Suppressor macrophage (primary cell): Measurements from ENCODE around the gene GNG3.
"Not testable (repeated sequence)": the region's sequence is repeated elsewhere in the genome, so short reads cannot be mapped to it uniquely, and the experiment has no call there.

Experiments used
- DNase-seq, 4 experiments: peaks; one replicate each; pipeline ENCODE4 v3.0.0-alpha.2; 2020 to 2022
- total RNA-seq, 17 experiments: gene quantifications; one replicate each; lab custom pipeline; 2026; ENCODE audit warnings: mixed read lengths in 6 of 17, inconsistent platforms in 3 of 17; lab: John Stamatoyannopoulos, UW

GNG3 gene
- total RNA-seq, result 0 to 0.66 (median 0) reads per million in 17 experiments

DNA sequence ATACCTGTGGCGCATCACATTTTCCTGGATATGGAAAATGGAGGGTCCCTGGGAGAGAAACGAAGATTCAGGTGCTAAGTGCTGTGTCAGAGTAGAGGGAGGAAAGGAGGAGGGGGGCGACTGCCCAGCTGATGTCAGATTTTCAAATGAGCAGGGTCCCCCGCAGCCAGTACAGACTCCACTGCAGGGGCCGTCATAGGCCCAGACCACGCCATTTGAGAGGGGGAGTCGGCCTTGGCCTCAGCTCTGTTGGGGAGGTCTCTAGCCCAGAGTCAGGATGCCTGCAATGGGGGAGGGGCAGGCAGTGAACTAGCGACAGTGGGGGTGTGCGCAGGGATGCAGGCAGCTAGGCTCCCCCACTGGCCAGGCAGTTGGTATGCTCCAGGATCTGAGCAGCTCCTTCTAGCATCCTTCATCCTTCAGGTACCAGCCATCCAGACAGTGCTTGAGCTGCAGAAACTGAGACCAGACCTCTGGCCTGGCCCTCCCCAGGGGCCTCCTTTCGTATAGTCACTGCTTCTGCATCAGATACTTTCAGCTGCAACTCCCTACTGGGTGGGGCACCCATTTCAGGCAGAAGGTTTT is at the start of gene GNG3, which contains the start of gene BSCL2:
GNG3 (plus strand) TSS at position 400 of the 585 bp plus-strand sequence. CDS start 620 bp downstream, outside the sequence.
BSCL2 (minus strand) TSS at position 148 of the 585 bp plus-strand sequence. CDS start 229 bp downstream, outside the sequence.
- DNase-seq, result no peak

DNA sequence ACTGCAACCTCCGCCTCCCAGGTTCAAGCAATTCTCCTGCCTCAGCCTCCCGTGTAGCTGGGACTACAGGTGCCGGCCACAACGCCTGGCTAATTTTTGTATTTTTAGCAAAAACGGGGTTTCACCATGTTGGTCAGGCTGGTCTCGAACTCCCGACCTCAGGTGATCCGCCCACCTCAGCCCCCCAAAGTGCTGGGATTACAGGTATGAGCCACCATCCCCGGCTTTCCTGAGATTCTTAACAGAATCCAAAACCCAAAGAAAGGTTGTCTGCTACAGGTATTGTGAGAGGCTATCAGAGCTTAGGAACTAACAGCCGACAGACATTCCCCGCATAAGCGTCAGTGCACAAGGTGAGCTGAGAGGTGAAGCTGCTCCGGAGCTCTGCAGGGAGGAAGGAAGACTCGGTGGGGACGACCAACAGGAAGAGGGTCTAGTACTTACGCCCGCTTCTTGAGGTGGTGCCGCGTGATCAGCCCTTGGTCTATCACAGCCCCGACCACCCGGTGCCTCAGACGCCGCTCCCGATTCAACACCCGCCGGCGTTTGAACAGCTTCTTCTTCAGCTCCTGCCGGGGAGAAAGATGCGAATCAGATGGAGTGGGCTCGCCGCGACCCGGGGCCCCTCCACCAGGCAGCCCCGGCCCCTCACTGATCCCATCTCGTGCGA is 42.9 kb upstream of the GNG3 start:
- DNase-seq, result peak in 1 of 4 experiments; percentile 52

DNA sequence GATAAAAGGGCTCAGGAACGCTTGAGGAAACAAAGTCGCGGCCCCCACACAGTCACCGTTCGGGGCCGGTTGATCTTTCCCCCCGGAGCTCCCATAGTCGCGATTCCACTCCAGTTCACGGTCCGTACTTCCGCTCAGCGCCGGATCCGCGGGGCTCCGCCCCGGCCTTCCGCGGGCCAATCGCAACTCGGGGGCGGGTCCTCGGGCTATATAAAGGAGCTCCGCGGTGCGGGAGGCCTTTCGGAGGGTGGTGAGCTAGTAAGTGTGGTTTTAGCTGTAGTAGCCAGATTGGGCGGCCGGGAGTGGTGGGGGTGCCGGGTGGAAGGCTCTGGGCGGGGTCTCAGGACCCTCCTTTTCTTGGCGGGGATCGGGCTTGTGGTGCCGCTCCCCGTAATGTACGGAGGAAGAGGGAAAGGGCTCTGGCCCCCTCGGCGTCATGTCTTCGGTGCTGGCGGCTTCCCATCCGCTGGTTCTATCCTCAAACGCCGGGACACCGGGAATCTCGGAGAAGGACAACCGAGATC is 42.3 kb upstream of the GNG3 start, which contains the start of the genes C11orf98 and CSKMT:
C11orf98 (minus strand) TSS at position 136 of the 524 bp plus-strand sequence; CDS start at position 95, 41 bp downstream.
CSKMT (plus strand) TSS at position 238 of the 524 bp plus-strand sequence. CDS start 568 bp downstream, outside the sequence.
- DNase-seq, result peak; percentile 95 to 98 (median 96)

DNA sequence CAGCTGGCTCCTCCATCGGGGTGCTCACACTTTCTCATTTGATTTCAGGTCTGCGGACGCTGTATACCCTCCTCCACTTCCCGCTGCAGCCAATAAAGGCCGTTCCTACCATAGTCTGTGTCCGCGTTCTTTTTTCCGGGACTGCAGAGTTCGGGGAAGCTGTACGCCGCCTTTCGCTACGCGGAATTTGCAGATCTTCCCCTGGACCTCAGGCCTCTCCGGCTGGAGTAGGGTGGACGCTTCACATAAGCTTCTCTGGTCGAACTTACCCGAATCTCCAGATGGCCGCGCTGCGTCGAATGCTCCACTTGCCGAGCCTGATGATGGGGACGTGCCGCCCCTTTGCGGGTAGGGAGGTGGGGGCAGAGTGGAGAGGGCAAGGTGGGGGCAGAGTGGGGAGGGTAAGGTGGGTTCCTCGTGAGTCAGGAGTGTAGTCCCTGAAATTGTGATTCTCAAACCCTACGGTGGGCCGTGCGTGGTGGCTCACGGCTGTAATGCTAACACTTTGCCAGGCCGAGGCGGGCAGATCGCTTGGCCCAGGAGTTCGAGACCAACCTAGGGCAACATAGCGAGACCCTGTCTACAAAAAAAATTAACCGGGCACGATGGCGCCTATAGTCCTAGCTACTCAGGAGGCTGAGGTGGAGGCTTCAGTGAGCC is 41.7 kb upstream of the GNG3 start:
- peak; percentile 55 to 76 (median 67) for DNase-seq

DNA sequence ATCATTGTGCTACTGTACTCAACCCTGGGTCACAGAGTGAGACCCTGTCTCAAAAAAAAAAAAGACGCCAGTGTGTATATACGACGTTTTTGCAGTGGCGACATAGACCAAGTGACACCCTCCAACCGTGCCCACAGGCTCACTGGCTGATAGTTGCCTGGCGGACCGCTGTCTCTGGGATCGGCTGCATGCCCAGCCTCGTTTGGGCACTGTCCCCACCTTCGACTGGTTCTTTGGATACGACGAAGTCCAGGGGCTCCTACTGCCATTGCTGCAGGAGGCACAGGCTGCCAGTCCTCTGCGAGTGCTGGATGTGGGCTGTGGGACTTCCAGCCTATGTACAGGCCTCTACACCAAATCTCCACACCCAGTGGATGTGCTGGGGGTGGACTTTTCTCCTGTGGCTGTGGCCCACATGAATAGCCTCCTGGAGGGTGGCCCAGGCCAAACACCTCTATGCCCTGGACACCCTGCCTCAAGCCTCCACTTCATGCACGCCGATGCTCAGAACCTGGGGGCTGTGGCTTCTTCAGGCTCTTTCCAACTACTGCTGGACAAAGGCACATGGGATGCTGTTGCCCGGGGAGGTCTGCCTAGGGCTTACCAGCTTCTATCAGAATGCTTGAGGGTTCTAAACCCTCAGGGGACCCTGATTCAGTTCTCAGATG is 41.1 kb upstream of the GNG3 start:
- DNase-seq, result no peak

DNA sequence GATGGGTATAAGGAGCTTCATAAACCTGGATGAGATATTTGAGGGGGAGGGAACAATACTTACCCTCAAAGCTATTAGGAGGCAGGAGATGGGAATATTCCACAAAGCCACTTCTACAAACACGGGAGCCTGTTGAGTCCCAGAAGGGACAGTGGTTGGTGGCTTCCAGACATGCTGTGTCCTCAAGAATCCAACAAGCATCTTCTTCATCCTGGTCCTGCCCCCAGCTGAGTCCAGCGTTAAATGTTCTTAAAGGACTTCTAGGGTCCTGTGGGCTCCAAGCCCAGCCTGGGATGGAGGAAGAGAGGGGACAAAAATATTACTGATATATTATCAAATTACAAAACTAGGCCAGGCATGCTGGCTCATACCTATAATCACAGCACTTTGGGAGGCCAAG is 40.0 kb upstream of the GNG3 start:
- no peak for DNase-seq

DNA sequence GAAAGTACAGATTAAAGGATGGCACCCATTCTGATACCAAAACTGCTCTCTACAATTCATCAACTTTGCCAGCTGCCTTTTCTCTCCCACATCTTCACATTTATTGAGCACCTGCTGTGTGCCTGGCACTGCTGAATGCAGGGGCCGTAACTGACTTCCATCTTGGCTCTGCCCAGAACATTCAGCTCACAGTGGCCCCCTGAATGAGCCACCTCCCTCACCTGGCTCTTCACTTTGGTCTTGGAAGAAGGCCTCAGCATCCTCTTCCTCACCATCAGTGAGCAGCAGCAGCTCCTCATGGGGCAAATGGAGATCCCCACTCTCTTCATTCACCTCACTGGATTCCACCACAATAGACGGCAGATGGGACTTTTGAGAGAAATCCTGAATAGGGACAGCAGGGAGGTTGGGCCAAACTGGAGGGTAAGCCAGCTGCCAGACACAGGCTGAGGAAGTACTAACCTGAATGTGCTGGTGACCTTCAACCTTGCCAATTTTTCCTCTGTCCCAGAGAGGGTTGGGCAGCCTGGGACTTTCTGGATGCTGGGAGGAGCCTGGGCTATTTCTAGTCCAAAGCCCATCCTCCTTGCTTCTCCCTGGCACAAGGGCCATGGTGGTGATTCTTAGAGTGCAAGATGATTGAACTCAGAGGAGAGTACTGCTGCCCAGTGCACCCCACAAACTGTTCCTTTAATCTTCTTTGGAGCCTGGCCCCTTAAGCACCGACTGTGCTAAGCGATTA is 37.9 kb upstream of the GNG3 start:
- DNase-seq, result no peak

DNA sequence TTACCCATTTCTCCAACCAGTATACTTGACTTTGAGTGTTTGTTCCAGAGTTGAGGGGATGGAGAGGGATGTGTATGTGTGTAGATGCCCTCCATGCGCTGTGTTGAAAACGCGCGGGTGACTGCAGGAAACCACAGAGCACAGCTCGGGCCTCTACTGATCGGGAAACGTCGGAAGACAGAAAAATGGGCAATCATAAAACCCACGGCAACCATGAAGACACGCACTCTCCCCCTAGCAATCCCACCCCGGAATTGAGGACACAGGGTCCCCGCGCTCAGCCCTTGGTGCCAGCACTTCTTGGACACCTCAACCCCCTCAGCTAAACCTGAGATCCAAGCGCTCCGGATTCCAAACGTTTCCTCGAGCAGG is 36.3 kb upstream of the GNG3 start:
- peak in 1 of 4 experiments; percentile 44 for DNase-seq

DNA sequence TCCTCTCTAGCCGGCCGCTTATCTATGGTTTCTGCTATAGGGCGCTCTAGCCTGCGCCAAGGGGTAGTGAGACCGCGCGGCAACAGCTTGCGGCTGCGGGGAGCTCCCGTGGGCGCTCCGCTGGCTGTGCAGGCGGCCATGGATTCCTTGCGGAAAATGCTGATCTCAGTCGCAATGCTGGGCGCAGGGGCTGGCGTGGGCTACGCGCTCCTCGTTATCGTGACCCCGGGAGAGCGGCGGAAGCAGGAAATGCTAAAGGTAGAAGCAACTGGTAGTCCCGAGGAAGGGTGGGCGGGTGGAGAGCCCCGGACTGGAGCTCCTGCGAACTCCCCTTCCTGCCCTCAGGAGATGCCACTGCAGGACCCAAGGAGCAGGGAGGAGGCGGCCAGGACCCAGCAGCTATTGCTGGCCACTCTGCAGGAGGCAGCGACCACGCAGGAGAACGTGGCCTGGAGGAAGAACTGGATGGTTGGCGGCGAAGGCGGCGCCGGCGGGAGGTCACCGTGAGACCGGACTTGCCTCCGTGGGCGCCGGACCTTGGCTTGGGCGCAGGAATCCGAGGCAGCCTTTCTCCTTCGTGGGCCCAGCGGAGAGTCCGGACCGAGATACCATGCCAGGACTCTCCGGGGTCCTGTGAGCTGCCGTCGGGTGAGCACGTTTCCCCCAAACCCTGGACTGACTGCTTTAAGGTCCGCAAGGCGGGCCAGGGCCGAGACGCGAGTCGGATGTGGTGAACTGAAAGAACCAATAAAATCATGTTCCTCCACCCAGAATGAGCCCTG is 35.7 kb upstream of the GNG3 start, which contains the start of the genes LBHD1 and UQCC3:
LBHD1 (minus strand) TSS at position 660 of the 782 bp plus-strand sequence. CDS start 2,236 bp downstream, outside the sequence.
UQCC3 (plus strand) TSS at position 66 of the 782 bp plus-strand sequence; CDS start at position 139, 73 bp downstream.
- peak; percentile 81 to 91 (median 86) for DNase-seq

DNA sequence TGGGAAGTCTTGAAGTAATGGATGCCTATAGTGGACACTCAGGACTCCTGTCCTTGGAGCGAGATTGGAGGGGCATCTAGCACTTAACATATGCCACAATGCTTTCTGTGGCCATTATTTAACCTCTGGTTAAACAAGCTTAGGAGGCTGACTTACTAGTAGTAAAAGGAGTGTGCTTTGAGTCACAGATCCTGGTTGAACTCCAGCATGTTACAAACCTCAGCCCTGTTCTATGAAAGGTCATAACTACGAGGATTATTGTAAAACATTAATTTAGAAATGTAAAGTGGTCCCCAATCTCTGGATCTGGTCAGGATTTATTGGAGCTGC is 34.3 kb upstream of the GNG3 start:
- no peak for DNase-seq

DNA sequence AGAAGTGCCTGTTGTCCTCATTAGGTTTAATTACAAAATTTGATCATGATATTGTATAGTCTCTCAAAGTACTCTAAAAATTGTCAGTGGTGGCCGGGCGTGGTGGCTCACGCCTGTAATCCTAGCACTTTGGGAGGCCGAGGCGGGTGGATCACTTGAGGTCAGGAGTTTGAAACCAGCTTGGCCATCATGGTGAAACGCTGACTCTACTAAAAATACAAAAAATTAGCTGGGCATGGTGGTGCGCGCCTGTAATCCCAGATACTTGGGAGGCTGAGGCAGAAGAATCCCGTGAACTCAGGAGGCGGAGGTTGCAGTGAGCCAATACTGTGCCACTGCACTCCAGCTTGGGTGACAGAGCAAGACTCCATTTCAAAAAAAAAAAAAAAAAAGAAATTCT is 32.1 kb upstream of the GNG3 start:
- not testable (repeated sequence) for DNase-seq

DNA sequence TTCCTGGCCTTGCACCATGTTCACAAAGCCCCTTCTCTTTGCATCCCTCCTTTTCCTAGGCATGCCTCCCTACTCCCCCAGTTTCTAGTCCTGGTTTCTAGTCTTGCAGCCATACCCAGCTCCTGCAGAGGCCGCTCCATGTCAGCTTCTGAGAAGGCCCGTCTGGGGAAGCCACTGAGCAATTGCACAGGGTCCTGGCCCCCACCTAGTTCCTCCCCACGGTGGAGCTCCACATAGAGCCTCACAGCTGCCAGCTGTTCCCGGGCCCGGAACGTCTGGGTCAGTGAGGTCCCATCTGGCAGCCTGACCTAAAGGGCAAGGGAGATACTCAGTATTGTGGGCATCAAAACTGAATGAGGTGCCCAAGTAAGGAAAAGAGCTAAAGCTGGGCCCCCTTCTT is 30.8 kb upstream of the GNG3 start:
- DNase-seq, result no peak

DNA sequence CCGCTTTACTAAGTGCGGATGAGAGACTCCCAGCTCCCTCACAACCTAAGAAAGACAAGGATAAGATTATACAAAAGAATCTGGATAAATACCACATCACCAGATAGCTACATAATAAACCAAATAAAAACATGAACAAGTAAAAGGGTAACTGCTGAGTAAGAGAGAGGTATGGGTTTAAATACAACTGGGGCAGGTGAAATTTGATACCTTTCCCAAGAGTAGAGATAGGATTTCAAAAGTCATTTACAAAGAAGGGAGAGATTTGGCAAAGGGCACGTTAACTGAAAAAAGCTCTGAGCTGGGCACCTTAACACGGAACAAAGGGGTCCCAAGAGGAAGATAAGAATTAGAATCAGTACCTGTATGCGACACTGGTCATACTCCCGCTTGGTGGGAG is 30.3 kb upstream of the GNG3 start:
- DNase-seq, result no peak

DNA sequence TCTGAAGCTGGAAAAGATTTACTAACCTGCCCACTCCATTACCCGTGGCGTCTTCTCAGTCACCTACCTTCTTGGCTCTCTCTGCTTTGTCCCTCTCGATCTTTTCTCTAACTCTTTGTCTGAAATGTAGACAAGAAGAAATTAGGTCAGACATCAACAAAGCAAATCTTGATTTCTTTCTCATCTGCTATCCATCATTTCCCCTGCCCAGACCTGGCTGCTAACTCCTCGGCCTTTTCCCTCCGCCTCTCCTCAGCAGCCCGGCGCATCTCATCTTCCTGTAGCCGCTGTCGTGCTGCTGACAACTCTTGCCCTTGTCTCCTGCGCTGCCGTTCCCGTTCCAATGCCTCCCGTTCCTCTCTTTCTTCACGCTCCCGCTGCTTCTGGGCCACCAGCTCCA is 29.8 kb upstream of the GNG3 start:
- no peak for DNase-seq

DNA sequence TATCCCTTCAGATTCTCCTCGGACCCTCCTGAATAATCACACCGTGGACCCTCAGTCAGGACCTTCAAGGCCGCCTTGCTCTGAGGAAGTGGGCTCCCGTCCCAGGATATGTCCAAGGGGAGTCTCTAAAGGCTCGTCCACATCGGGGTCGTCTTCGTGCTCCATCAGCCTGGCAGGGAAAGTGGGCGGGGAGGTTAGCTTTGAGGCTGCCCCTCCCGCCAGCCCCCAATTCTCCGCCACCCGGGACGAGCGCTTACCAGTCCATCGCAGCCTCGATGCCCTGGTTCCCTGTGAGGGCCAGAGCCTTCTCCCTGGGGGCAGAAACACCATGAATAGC is 29.1 kb upstream of the GNG3 start:
- DNase-seq, result no peak

DNA sequence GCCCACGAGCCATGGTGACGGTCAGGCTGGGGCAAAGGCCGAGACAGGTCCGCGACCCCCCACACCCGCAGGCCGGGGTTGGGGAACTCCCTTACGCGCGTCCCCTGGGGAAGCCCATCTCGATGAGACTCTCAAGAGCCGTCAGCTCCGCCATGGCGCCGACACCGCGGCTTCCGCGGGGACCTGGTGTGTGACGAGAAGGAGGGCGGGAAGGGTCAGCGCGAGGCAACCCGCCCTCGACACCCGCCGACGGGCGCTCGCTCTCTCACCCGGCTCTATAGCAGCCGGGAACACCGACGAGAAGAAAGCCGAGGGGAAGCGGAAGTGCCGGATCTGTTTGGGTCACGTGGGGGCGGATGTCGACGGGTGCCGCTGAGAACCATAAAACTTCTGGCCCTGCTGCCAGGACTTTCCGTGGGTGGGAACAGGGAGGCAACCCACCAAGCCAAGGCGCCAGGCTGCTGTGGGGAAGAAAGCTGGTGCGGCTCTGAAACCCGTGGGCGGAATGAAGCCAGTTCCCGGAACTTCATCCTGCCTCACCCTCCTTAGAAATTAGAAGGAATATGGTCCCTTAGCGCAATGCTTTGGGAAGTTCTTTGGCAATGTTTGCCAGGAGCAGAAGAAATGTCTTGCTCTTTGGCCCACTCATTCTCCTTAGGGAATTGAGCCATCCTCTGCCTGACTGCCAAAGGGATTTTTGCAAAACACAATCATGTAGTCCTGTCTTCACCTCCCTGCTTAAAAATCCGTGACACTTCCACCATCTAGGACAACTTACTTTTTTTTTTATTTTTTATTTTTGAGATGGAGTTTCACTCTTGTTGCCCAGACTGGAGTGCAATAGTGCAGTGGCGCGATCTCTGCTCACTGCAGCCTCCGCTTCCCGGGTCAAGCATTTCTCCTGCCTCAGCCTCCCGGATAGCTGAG is 28.4 kb upstream of the GNG3 start, which contains the start of gene UBXN1:
UBXN1 (minus strand) TSS at position 304 of the 927 bp plus-strand sequence; CDS start at position 154, 150 bp downstream.
- DNase-seq, result peak; percentile 93 to 98 (median 96)

DNA sequence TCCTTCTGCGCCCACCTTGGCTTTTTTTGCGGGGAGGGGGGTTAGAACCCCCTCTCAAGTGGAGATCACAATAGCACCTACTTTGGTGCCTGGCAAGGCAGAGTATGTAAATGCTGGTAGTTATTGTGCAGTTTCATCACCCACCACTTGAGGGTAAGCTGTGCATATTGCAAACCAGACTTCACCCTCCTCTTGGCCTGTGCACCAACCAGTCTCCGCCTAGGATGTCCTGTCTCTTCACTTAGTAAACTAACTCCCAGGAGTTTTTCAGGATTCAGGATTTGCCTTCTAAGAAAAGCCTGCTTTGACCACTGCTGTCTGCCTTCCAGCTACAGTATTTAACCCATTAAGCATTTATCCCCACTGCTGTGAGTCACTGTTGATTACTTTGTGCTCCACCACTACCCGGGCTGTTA is 26.6 kb upstream of the GNG3 start:
- DNase-seq, result peak; percentile 57 to 73 (median 68)

DNA sequence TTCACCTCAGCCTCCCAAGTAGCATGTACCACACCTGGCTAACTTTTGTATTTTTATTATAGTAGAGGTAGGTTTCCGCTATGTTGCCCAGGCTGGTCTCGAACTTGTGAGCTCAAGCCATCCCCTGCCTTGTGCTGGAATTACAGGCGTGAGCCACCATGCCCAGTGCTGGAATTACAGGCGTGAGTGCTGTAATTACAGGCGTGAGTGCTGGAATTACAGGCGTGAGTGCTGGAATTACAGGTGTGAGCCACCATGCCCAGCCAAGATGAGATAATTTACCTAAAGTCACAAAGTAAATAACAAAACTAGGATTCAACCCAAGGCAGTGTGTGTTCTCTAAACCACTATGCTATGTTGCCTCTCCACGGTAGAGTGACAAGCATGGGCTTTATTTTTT is 25.0 kb upstream of the GNG3 start:
- DNase-seq, result no peak
